Keratinocyte (primary cell): ENCODE measurements around the gene CD44.

Experiments used
- CTCF ChIP-seq, 3 experiments: IDR thresholded peaks in 1 of 3; conservative IDR thresholded peaks in 1 of 3; optimal IDR thresholded peaks in 1 of 3; 2 replicates in 2 of 3; 3 replicates in 1 of 3; pipeline versions ENCODE3 to v1.5.1; 2011; ENCODE audit warnings: low read length in 3 of 3, mild to moderate bottlenecking in 3 of 3, moderate library complexity in 2 of 3, control low read depth in 1 of 3, inconsistent platforms in 1 of 3; ENCODE audit not compliant: insufficient read depth in 2 of 3; ENCODE audit errors: extremely low read depth in 1 of 3
- EZH2 ChIP-seq: IDR thresholded peaks from one replicate; pipeline ENCODE4 v1.6.1; 2012; ENCODE audit warnings: inconsistent platforms, mild to moderate bottlenecking, low read length, moderate library complexity

DNA sequence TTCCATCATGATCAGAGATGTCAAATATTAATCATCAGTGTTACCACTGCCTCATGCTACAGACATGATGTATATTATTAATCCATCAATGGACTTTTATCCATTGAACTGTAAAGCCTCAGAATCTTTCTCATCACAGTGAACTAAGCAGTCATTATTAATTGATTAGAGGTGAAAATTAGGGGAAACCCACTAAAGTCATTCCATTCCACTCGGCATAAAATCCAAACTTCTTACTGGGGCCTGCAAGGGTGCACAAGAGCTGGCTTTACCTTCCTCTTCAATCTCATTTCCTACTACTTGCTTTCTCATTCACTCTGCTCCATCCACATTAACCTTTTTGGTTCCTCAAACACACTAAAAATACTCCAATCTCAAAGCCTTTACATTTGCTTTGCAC, 7.9 kb upstream of the CD44 start:
- TF ChIP-seq CTCF (optimal IDR thresholded peaks at IDR 0.05 in 1 of 3, IDR thresholded peaks at IDR 0.05 in 1 of 3, conservative IDR thresholded peaks at IDR 0.05 in 1 of 3; ENCODE audit: extremely low read depth in 1 of 3, insufficient read depth in 2 of 3, low read length in 3 of 3) (no peak), EZH2 (no peak)
